ENCODE data around the gene CATSPER3.
"Not testable (repeated sequence)": the region's sequence is repeated elsewhere in the genome, so short reads cannot be mapped to it uniquely, and the experiment has no call there.

The CATSPER3 gene

DNA sequence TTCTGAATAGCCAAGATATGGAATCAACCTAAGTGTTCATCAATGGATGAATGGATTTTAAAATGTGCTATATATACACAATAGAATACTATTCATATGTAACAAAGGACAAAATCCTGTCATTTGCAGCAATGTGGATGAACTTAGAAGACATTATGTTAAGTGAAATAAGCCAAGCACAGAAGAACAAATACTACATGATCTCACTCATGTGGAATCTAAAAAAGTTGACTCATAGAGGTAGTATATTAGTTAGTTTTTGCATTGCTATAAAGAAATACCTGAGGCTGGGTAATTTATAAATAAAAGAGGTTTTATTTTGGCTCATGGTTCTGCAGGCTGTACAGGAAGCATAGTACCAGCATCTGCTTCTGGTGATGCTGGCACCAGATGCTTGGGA is 8.1 kb downstream of the CATSPER3 start:
- Histone ChIP-seq H3K36me3 (no peaks in the 10 kb centered on the region), H3K27me3 (no peaks in the 10 kb centered on the region), H3K9me3 (no peaks in the 10 kb centered on the region), H3K4me3 (ENCODE audit: low read depth, low read length) (no peak overlapping the region), H3K4me1 (no peaks in the 10 kb centered on the region)
- TF ChIP-seq, protein P1, sequence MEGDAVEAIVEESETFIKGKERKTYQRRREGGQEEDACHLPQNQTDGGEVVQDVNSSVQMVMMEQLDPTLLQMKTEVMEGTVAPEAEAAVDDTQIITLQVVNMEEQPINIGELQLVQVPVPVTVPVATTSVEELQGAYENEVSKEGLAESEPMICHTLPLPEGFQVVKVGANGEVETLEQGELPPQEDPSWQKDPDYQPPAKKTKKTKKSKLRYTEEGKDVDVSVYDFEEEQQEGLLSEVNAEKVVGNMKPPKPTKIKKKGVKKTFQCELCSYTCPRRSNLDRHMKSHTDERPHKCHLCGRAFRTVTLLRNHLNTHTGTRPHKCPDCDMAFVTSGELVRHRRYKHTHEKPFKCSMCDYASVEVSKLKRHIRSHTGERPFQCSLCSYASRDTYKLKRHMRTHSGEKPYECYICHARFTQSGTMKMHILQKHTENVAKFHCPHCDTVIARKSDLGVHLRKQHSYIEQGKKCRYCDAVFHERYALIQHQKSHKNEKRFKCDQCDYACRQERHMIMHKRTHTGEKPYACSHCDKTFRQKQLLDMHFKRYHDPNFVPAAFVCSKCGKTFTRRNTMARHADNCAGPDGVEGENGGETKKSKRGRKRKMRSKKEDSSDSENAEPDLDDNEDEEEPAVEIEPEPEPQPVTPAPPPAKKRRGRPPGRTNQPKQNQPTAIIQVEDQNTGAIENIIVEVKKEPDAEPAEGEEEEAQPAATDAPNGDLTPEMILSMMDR (IDR thresholded peaks at IDR 0.05; ENCODE audit: low read depth, low read length) = no peak
- DNase-seq = no peak

DNA sequence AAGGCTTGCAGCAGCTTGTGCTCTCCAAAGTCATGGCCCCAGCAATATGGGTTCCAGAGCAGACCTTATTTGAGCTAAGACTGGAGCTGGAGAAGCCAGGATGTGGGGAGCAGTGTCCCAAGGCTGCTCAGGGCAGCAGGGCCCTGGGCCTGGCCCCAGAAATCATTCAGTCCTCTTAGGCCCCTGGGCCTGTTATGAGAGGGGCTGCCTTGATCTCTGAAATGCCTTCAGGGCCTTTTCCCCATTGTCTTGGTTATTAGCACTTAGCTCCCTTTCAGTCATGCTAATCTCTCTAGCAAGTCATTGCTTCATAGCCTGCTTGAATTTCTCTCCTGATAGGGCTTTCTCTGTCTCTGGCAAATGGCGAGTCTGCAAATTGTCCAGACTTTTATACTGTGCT is 9.1 kb downstream of the CATSPER3 start:
- DNase-seq = no peak

DNA sequence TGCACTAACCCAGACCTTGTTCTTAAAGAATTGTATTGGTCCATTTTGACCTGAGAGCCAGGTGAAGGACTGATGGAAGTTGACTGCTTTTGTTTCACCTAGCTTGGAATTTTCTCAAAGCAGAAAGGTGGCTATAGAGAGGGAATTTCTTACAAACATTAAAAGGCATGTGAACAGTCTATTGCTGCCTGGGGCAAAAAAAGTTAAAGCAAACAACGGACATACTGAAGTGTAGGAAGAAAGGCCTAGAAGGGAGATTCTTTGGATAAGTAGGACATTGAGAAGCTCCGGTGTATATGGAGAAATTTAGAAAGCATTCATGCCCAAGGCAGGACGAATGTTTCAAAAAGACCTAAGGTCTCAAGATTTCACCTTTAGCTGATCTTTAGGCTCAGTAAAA is 11.7 kb downstream of the CATSPER3 start:
- Histone ChIP-seq H3K27me3 (no peaks in the 10 kb centered on the region), H3K4me3 (ENCODE audit: low read depth, low read length) (no peak overlapping the region), H3K4me1 (no peaks in the 10 kb centered on the region), H3K9me3 (peaks cover 2% of the 10 kb centered on the region), H3K36me3 (no peaks in the 10 kb centered on the region)
- TF ChIP-seq, protein P1 (IDR thresholded peaks at IDR 0.05; ENCODE audit: low read depth, low read length) = no peak
- no peak for DNase-seq

More for the DNA sequence above, 9.1 kb downstream of the CATSPER3 start:
- TF ChIP-seq, protein P1 (IDR thresholded peaks at IDR 0.05; ENCODE audit: low read depth, low read length) = no peak
- Histone ChIP-seq H3K4me1 (no peaks in the 10 kb centered on the region), H3K27me3 (no peaks in the 10 kb centered on the region), H3K9me3 (no peaks in the 10 kb centered on the region; the same call in none of the 2 replicates), H3K4me3 (ENCODE audit: low read depth, low read length) (no peak overlapping the region), H3K36me3 (no peaks in the 10 kb centered on the region)

DNA sequence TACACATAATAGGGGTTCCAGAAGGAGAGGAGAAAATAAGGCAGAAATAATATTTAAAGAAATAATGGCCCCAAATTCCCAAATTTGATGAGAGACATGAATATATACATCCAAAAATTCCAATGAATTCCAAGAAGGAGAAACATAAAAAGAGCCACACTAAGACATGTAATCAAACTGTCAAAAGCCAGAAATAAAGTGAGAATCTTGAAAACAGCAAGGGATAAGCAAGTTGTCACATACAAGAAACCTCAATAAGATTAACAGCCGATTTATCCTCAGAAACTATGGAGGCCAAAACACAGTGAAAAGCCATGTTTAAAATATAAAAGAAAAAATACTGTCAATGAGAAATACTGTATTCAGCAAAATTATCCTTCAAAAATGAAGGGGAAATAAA is 14.5 kb downstream of the CATSPER3 start:
- TF ChIP-seq, protein P1 (IDR thresholded peaks at IDR 0.05; ENCODE audit: low read depth, low read length) = no peak
- no peaks in the 10 kb centered on the region for H3K36me3 ChIP-seq
- no peak for DNase-seq
- peaks cover 2% of the 10 kb centered on the region for H3K9me3 ChIP-seq
- no peaks in the 10 kb centered on the region for H3K27me3 ChIP-seq
- H3K4me3 ChIP-seq (ENCODE audit: low read depth, low read length) = no peak overlapping the region
- no peaks in the 10 kb centered on the region for H3K4me1 ChIP-seq

DNA sequence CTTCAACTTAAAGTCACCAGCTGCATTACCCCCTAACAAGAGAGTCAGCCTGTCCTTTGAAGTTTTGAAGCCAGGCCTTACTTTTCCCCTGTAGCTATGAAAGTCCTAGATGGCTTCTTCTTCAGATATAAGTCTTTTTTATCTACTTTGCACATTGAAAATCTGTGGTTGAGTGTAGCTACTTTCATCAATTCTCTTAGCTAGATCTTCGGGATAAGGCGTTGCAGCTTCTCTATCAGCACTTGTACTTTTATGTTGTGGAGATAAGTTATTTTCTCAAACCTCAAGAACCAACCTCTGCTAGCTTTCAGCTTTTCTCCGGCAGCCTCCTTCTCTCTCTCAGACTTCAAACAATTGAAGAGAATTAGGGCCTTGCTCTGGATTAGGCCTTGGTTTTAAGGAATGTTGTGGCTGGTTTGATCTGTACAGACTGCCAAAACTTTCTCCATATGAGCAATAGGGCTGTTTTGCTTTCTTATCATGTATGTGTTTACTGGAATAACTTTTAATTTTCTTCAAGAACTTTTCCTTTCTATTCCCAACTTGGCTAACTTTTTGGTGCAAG is 21.6 kb downstream of the CATSPER3 start:
- DNase-seq = no peak
- Histone ChIP-seq H3K4me3 (ENCODE audit: low read depth, low read length) (no peak overlapping the region), H3K27me3 (no peaks in the 10 kb centered on the region), H3K4me1 (no peaks in the 10 kb centered on the region), H3K36me3 (no peaks in the 10 kb centered on the region), H3K9me3 (no peaks in the 10 kb centered on the region)
- TF ChIP-seq, protein P1 (IDR thresholded peaks at IDR 0.05; ENCODE audit: low read depth, low read length) = no peak

DNA sequence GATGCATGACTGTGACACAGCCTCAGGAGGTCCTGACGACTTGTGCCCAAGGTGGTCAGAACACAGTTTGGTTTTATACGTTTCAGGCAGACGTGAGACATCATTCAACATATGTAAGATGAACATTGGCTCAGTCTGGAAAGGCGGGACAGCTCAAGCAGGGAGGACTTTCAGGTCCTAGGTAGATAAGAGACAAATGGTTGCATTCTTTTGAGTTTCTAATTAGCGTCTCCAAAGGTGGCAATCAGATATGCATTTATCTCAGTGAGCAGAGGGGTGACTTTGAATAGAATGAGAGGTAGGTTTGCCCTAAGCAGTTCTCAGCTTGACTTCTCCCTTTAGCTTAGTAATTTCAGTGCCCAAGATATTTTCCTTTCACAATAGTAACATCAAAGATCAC is 22.5 kb downstream of the CATSPER3 start:
- not testable (repeated sequence) for H3K4me1 ChIP-seq; H3K27me3 ChIP-seq; DNase-seq; H3K36me3 ChIP-seq; H3K9me3 ChIP-seq; H3K4me3 ChIP-seq (ENCODE audit: low read depth, low read length)

DNA sequence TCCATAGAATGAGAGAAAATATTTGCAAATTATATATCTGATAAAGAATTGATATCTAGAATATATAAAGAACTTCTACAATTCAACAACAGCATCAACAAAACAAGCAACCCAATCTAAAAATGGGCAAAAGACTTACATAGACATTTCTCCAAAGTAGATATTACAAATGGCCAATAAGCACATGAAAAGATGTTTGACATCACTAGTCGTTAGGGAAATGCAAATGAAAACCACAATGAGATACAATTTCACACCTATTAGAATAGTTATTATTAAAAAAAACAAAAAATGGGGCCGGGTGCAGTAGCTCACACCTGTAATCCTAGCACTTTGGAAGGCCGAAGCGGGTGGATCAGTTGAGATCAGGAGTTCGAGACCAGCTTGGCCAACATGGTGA is 24.4 kb downstream of the CATSPER3 start:
- Histone ChIP-seq H3K36me3 (no peaks in the 10 kb centered on the region), H3K9me3 (no peaks in the 10 kb centered on the region), H3K4me3 (ENCODE audit: low read depth, low read length) (no peak overlapping the region), H3K27me3 (no peaks in the 10 kb centered on the region), H3K4me1 (no peaks in the 10 kb centered on the region)
- TF ChIP-seq, protein P1 (IDR thresholded peaks at IDR 0.05; ENCODE audit: low read depth, low read length) = no peak
- no peak for DNase-seq
